ENCODE results near the gene THAP7.

Gene THAP7

DNA sequence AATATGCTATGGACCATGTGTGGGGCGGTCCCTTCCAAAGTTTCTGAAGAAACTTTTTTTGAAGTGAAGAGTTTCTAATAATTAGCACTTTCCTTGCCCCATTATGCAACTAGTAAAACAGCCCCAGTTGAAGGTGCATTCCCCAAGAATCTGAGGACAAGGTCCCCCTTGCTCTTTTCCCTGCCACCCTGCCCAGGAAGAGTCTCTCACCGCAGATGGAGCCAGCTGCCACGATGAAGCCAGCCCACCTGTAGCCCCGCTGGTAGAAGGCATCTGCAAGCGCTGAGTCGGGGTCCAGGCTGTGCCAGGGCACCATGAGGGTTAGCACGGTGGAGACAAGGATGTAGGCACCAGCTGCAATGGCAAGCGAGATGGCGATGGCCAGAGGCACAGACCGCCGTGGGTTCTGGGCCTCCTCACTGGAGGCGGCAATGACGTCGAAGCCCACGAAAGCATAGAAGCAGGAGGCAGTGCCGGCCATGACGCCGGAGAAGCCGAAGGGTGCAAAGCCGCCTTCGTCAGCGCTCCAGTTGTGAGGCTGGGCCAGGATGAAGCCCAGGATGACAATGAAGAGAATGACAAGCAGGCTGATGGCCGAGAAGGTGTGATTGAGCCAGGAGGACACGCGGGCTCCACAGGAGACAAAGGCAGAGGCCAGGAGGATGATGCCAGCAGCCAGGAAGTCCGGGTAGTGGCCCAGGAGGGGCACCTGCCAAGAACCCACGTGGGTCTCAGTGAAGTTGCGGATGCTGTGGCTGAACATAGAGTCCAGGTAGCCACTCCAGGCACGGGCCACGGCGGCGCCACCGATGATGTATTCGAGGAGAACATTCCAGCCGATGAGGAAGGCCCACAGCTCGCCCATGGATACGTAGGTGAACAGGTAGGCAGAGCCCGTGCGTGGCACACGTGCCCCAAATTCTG, 29.0 kb upstream of the THAP7 start:
- DNase-seq (ENCODE audit: low spot score): no peak

DNA sequence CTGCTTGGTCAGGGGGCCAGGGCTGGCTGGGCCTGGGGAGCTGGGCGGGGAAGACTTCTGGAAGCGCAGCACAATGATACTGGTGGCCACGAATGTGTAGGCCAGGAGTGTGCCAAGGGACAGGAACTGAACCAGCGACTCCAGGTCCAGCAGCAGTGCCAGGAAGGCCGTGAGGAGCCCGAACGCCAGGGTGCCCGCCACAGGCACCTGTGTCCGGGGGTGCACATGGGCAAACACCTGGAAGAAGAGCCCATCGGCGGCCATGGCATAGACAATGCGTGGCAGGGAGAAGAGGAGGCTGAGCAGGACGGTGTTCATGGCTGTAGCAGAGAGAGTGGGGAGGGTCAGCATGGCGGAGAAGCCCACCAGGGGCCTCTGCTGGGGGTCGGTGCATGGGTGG, 28.1 kb upstream of the THAP7 start:
- no peak for DNase-seq (ENCODE audit: low spot score)

DNA sequence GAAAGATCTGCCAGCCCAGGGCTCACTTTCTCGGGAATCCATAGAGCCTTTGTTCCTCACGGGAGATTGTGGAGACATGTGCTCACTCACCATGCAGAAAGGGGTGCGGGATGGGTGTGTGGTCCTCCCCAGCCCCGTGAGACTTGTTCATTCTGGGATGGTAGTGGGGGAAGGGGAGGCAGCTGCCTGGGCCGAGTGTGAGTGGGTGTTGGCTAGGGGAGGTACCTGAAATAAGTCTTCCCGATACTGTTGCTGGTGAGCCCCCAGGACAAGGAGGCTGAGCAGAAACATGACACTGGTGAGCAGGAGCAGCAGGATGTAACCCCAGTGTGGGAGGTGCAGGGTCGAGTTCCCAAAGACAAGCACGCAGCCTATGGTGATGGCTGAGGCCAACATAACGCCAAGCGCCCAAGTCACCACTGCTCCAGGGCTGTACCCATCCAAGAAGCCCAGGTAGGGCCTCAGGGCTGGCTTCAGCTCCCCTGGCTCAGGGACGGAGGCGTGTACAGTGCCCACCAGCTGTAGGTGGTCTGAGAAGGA, 27.6 kb upstream of the THAP7 start:
- DNase-seq (ENCODE audit: low spot score): no peak

DNA sequence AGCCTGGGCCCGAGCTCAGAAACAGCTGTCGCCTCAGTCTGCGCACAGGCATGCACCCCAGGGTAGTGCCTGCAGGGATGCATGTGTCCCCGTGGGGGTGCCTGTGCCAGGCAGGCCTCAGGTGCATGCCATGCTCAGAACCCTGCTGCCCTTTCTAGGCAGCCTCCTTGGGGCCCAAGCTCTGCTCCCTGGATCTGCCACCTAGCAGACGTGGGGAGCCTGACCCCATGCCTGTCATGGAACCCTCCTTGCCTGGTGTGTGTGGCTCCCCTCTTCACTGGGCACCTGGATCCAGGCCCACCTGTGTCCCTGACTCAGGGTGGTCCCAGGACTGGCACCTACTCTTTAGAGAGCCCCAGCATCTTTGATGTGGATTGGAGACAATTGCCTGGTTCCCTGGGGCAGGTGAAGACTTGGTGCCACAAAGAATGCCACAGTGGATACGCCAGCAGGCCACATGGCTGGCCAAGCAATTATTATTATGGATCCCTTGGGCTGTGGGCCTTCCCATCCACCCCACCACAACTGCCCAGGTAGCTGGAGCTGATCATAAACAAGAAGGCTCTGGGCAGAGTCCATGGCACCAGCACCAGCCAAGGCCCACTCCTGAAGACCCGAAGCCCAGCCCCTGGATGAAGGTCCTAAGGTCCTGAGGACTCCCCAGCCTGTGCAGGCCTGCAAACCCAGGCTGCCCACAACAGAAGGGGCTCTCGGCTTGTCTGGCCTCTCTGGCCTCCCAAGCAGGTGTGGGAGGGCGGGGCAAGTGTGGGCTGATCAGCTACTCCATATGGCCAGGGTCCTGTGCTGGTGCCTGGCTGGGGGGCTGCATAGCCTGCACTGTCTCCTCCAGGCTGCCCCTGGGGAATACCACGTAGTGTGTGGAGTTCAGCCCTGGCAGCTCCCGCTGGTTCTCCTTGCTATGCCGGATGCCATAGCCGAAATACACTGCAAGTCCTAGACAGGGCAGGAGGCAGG, 26.6 kb upstream of the THAP7 start:
- no peak for DNase-seq (ENCODE audit: low spot score)

DNA sequence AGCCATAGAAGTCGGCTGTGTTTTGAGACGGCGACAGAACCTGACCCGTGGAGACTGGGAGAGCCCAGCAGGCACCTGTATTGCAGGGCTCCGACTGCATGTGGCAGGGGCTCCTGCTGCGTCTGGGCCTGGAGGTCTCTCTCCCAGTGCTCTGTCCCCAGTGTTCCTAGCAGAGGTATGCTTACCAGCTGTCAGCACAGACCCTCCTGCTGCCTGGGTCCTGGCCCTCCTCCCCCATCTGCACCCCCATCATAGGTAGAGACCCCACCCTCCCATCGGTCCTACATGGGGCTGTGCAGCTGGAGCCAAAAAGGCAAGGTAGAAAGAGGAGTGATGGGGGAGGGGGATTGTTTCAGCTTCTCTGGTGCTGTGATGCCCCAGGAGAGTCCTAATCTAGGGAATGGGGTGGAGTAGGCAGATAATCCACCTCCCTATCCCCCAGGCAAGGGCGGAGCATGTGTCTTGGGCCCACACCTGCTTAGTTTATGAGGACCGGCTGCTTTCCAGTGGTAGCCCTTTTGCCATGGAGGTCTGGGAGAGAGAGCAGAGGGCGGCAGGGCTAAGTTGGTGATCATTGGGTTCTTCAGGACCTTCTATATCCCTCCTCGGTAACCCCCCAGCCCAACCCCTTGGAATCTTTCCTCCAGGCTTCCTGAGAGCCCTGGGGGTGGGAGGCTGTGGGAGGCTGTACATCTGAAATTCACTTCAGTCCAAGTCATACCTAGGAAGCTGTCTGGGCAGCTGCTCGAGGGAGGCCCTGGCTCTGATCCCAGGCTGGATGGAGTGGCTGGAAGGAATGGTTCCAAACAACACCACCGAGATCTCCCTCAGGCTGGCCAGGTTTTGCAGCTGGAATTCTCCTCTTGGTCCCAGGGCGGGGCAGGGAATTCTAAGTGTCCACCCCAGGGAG, 25.1 kb upstream of the THAP7 start:
- DNase-seq (ENCODE audit: low spot score): no peak

DNA sequence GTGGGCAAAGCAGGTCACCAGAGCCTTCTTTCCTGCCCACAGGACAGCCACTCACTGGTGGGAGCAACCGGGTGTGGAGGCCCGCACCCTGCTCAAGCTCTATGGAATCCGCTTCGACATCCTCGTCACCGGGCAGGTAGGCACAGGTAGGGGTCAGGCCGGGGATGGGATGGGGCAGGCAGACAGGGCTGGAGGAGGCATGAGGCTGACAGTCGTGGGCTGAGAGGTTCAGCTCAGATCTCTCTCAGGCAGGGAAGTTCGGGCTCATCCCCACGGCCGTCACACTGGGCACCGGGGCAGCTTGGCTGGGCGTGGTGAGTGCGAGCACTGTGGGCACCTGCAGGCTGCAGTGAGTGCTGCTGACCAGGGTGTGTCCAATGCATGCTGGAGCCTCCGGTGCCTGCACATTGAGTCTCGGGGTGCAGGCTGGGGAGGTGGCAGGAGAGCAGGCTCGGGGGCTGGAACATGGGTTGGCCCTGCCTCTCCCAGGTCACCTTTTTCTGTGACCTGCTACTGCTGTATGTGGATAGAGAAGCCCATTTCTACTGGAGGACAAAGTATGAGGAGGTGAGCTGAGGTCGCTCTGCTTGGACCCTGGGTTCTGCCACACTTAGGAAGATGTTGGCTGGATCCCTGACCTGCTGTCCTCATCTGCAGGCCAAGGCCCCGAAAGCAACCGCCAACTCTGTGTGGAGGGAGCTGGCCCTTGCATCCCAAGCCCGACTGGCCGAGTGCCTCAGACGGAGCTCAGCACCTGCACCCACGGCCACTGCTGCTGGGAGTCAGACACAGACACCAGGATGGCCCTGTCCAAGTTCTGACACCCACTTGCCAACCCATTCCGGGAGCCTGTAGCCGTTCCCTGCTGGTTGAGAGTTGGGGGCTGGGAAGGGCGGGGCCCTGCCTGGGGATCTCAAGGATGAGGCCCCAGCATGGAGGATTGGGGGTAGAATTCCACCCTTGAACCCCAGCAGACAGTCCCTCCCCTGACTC, 24.1 kb upstream of the THAP7 start:
- no peak for DNase-seq (ENCODE audit: low spot score)

DNA sequence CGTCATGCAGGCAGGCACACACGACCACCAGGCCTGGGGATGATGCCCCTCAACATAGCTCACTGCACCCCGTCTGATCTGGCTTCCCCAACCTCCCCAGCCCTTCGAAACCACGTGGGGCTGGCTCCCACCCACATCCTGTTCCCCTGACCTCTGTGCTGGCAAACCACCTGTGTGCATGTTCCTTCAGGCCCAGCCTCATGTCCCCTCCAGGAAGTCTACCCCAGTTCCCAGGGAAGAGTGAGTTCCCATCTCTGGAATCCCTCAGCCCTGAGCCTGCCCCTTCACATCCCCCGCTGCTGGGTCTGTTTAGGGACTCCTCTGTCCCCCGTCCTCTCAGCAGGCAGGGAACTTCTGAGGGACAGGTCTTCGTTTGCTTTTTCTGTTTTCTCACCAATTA, 23.3 kb upstream of the THAP7 start:
- DNase-seq (ENCODE audit: low spot score): no peak

DNA sequence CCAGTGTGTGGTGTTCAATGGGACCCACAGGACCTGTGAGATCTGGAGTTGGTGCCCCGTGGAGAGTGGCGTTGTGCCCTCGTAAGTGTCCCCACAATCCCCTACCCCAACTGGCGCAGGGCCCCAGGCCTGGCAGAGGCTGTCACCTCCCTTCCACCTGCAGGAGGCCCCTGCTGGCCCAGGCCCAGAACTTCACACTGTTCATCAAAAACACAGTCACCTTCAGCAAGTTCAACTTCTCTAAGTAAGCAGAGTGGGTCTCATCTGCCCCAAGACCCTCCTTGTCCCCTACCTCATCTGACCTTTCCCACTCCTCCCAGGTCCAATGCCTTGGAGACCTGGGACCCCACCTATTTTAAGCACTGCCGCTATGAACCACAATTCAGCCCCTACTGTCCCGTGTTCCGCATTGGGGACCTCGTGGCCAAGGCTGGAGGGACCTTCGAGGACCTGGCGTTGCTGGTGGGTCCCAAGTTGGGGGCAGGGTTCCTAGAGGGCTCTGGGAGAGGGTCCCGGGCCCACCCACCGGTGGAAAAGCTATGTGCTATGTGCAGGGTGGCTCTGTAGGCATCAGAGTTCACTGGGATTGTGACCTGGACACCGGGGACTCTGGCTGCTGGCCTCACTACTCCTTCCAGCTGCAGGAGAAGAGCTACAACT, 21.2 kb upstream of the THAP7 start:
- DNase-seq (ENCODE audit: low spot score): no peak

DNA sequence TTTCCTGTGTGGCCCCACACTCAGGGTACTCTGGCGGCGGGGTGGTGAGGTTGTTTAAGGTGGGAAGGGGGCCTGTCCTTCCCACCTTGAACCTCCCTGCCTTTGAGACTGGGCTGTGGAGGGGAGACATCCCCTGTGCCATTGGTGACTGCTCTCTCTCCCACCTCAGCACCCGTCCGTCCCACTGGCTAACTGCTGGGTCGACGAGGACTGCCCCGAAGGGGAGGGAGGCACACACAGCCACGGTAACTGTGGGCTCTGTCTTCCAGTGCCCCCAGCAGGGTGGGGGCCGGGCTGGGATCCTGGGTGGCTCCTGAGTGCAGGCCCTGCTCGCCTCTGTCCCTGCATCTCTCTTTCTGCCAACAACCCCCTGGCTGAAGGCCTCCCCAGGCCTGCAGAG, 20.6 kb upstream of the THAP7 start:
- no peak for DNase-seq (ENCODE audit: low spot score)

DNA sequence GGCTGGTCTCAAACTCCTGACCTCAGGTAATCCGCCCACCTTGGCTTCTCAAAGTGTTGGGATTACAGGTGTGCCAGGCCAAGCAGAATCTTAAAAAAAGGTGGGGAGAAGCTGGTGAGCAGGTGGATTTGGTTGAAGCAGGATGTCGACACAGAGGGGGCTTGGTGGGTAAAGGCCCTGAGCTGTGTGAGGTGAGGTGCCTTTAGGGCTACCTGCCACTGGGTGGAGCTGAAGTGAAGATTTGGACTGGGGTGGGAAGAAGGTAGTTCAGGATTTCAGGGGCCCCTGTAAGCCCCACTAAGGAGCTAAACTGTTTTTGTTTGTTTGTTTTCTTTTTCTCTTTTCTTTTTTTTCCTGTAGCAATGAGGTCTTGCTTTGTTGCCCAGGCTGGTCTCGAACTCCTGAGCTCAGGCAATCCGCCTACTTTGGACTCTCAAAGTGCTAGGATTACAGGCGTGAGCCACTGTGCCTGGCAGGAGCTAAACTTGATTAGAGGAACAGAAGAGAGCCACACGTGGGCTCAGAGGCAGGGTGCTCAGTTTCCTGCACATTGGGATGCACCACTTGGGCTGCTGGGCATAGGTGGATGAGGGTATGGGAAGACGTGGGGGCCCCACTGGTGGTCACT, 19.0 kb upstream of the THAP7 start:
- no peak for DNase-seq (ENCODE audit: low spot score)

DNA sequence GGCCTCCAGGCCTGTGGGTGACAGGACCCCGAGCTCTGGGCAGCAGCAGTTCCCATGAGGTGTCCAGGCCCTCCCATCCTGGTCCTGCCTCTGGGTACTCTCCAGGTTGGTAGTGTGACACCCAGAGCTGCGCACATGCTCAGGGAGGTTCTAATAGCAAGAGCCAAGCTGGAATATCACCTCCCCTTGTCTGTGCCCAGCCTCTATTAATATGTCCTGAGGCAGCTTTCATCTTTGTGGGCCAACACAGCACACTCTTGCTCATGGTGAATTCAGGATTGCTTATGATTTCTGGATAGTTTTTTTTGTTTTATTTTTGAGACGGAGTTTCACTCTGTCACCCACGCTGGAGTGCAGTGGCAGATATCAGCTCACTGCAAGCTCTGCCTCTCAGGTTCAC, 16.4 kb upstream of the THAP7 start:
- no peak for DNase-seq (ENCODE audit: low spot score)

DNA sequence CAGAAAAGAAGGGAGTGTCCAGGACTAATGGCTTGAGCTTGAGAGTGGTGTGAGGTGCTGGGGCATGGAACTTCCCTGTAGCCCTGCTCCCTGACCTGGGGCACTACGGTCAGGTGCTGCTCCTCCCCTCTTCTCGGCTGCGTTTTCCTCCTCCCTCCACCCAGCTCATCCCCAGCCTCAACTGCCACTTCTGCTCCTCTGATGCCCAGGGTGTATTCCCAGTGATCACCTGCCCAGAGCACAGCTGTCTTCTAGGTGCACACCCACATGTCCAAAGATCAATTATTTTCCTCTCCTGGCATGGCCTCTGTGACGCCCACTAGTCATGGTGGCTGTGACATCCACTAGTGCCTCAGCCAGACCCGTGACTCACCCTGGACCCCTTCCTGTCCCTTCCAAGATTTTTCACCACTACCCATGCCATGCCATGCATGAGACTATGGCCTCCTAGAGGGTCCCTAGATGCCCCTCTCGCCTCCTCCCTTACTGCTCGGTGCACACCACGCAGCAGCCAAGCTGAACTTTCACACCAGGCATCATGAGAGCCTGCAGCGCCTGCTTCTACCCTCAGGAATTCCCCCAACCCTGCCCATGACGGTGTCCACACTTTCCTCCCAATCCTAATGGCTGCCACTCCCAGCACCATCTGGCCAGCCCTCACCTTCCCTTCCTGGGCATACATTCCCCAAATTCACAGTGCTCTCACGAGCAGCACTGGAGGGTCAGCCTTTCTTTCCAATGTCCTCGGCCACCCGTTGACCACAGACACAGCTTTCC, 14.9 kb upstream of the THAP7 start:
- DNase-seq (ENCODE audit: low spot score): no peak

DNA sequence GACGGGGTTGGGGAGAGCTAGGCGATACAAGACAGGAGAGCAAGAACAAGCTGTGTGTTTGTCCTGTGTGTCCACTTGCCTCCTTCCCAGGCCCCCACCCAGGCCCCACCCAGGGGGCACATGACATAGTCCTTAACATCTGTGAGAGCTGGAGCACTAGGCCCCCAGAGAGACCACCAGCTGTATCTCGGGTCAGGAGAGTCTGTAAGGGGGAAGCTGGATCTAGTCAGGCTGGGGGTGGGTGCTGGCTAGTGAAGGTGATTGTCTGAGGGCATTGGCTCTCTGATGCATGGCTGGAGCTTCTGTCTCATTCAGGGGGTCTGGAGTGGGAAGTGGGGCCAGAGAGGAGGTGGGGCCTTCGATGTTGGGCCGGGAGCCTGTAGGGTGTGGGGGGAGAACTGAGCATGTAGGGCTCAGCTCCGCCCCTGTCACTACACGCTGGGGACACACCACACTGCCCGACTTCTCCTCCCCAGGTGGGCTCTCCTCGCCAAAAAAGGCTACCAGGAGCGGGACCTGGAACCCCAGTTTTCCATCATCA, 13.6 kb upstream of the THAP7 start:
- no peak for DNase-seq (ENCODE audit: low spot score)

DNA sequence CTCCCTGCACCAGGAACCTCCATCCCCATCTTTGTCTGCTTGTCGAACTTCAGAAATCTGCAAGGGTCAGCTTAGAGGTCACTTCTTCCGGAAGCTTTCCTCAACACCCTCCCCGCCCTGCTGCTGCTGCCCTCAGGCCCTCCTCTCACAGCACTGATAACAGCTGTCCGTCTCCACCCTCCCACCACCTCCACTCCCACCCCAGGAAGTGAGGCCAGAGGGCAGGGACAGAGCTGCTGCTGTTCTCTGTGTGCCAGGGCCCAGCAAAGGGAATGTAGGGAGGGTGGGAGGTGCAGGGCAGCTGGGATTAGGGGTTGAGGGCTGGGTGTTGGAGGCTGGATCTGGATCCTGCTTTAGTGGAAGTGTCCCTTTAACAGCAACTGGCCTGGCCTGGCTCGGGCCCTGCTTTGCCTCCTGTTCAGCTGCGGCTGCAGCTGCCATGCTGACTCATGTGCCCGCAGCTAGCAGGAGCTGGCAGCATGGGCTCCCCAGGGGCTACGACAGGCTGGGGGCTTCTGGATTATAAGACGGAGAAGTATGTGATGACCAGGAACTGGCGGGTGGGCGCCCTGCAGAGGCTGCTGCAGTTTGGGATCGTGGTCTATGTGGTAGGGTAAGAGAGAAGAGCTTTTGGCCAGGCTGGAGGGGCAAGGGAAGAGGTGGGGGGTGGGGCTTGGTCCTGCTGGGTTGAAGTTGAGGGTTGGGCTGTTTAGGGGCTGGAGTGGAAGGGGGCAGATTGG, 13.0 kb upstream of the THAP7 start, which contains the start of gene P2RX6:
TSS of gene P2RX6 (plus strand) at position 440 of the 740 bp plus-strand sequence. CDS start at position 450, 10 bp downstream.
- no peak for DNase-seq (ENCODE audit: low spot score)

DNA sequence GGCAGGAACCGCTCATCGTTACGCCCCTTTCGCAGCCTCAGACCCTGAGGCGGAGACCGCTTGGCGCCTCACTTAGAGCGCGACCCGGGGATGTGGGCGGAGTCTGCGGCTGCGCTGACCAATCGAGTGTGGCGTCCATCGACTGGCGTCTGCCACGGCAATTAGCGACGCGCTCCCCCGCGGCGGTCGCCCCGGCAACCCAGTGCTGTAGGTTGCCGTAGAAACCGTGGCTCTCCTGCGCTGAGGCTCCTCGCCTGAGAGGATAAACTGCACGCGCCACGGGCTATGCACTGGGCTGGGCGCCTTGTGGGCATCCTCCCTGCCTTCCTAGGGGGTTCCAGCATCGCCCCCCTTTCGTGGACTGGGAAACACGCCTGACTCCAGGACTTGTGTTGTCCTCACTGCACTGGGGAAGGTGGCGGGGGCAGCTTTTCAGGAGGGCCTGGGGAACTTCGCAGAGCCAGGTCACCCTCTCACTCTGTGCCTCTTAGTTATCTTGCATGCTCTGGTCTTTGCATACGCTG, 12.3 kb upstream of the THAP7 start:
- DNase-seq (ENCODE audit: low spot score): peak; percentile 90

DNA sequence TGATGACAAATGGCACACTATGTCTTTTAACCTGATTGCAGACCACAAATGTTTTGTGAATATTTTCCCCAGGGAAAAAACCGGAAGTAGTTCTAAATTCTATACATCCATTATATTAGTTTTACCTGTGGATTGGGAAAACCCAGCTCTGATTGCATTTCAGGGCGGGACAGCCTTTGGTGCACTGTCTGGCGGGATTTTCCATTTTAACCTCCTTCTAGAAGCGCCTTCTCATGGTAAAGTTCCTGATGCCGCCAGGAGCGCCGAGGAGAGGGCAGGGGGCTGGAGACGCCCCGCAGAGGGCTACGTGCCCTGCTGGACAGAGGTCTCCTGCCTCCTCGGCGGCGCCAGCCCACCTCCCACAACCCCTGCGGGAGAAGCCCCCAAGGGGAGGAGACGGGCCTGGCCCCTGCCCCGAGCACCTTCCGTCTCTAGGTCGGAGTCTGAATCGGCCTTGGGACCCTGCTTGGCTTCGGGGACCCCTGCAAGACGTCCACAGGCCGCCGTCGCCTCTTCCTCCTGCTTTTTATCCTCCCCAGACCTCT, 11.8 kb upstream of the THAP7 start:
- DNase-seq (ENCODE audit: low spot score): no peak

All from activated CD4-positive, alpha-beta T cell treated with anti-CD3 and anti-CD28 coated beads, Interleukin-2, Interleukin-4, amounts not matched to agents 100 ng/mL and 50 ng/mL, durations not matched to agents 16 hours and 8 hours (primary cell).